Keratinocyte (primary cell): ENCODE data around the gene NGEF. TPM values are rescaled to one million over a fixed set of nuclear protein-coding genes. Genes with fewer than 3 reads are reported as not detected.
A peak's percentile ranks its signal among the peaks of the same experiment; 100 is the strongest.

Experiments used
- DNase-seq: peaks from one replicate; pipeline ENCODE4 v3.0.0-alpha.2; 2011; ENCODE audit warnings: low read depth, missing footprints, low spot score
- FAIRE-seq: peaks from 2 replicates; lab custom pipeline; 2011; peaks lifted over from hg19 to GRCh38; lab: Jason Lieb, UNC
- H2AFZ ChIP-seq: 2 replicates; pipeline ENCODE4 v1.6.0; 2012; ENCODE audit warnings: low read length, control low read depth, inconsistent platforms; ENCODE audit not compliant: control insufficient read depth
- H3K27ac ChIP-seq: 2 replicates; pipeline ENCODE4 v1.5.1; 2011; ENCODE audit warnings: low read length; ENCODE audit not compliant: control insufficient read depth, insufficient read depth
- H3K27me3 ChIP-seq: 3 replicates; pipeline ENCODE4 v1.6.0; 2011; ENCODE audit warnings: low read length; ENCODE audit not compliant: control insufficient read depth, insufficient read depth; ENCODE audit errors: extremely low read depth
- H3K36me3 ChIP-seq, 2 experiments: 2 replicates in 1 of 2; 3 replicates in 1 of 2; pipeline ENCODE4 v1.5.1; 2011; ENCODE audit warnings: low read length in 2 of 2, mild to moderate bottlenecking in 1 of 2; ENCODE audit not compliant: control insufficient read depth in 2 of 2, insufficient read depth in 2 of 2; ENCODE audit errors: extremely low read depth in 1 of 2
- H3K4me1 ChIP-seq: 3 replicates; pipeline ENCODE4 v1.5.1; 2011; ENCODE audit warnings: low read length; ENCODE audit not compliant: control insufficient read depth, insufficient read depth; ENCODE audit errors: extremely low read depth
- H3K4me2 ChIP-seq: 3 replicates; pipeline ENCODE4 v1.6.0; 2011; ENCODE audit warnings: low read depth, low read length; ENCODE audit not compliant: control insufficient read depth, insufficient read depth; ENCODE audit errors: extremely low read depth
- H3K4me3 ChIP-seq, 3 experiments: fragments of 200-600 bp in 1 of 3; sonication (generic) in 1 of 3; 2 replicates in 2 of 3; 3 replicates in 1 of 3; pipeline ENCODE4 v1.5.1; 2011 to 2016; ENCODE audit warnings: low read length in 3 of 3, mild to moderate bottlenecking in 3 of 3, control low read depth in 2 of 3, inconsistent platforms in 1 of 3, low read depth in 1 of 3, mixed read lengths in 1 of 3, mixed run types in 1 of 3, moderate library complexity in 1 of 3; ENCODE audit not compliant: control insufficient read depth in 2 of 3, insufficient read depth in 2 of 3; ENCODE audit errors: extremely low read depth in 1 of 3
- H3K79me2 ChIP-seq: 2 replicates; pipeline ENCODE4 v1.6.0; 2012; ENCODE audit warnings: low read length; ENCODE audit not compliant: control insufficient read depth, insufficient read depth
- H3K9ac ChIP-seq: 3 replicates; pipeline ENCODE4 v1.6.0; 2011; ENCODE audit warnings: low read length; ENCODE audit not compliant: control insufficient read depth, insufficient read depth; ENCODE audit errors: extremely low read depth
- H3K9me1 ChIP-seq: 3 replicates; pipeline ENCODE4 v1.6.0; 2011; ENCODE audit warnings: low read length; ENCODE audit not compliant: control insufficient read depth, insufficient read depth; ENCODE audit errors: extremely low read depth
- H3K9me3 ChIP-seq: 2 replicates; pipeline ENCODE4 v1.5.1; 2012; ENCODE audit warnings: low read depth, low read length; ENCODE audit not compliant: control insufficient read depth
- H4K20me1 ChIP-seq: 3 replicates; pipeline ENCODE4 v1.6.0; 2011; ENCODE audit warnings: low read length; ENCODE audit not compliant: control insufficient read depth, insufficient read depth; ENCODE audit errors: extremely low read depth
- EZH2 ChIP-seq: IDR thresholded peaks from one replicate; pipeline ENCODE4 v1.6.1; 2012; ENCODE audit warnings: inconsistent platforms, mild to moderate bottlenecking, low read length, moderate library complexity
- dilution Hi-C: fragments of 300-500 bp; cut with MboI; formaldehyde crosslinking; loops from one replicate; pipeline ENCODE4 v1.7.0; 2020; ENCODE audit warnings: low sequenced_read_pairs; ENCODE audit not compliant: extremely low pct_ligation_motif_present
- polyA plus RNA-seq, 5 experiments: library from polyadenylated mRNA; depleted of rRNA in 3 of 5; stranded (reverse) in 3 of 5; stranded (forward) in 1 of 5; unstranded in 1 of 5; fragments of >200 nt; gene quantifications; 1 replicate in 1 of 5; 2 replicates in 3 of 5; 3 replicates in 1 of 5; pipeline versions ENCODE4 v1.2.1 to v1.2.3, GENCODE V29; 2011 to 2012; ENCODE audit warnings: missing spikeins in 2 of 5, low read depth in 1 of 5, low replicate concordance in 1 of 5
- TF ChIP-seq, protein P1 (sequence below), 3 experiments: IDR thresholded peaks in 1 of 3; conservative IDR thresholded peaks in 1 of 3; optimal IDR thresholded peaks in 1 of 3; 2 replicates in 2 of 3; 3 replicates in 1 of 3; pipeline versions ENCODE3 to v1.5.1; 2011; ENCODE audit warnings: low read length in 3 of 3, mild to moderate bottlenecking in 3 of 3, moderate library complexity in 2 of 3, control low read depth in 1 of 3, inconsistent platforms in 1 of 3; ENCODE audit not compliant: insufficient read depth in 2 of 3; ENCODE audit errors: extremely low read depth in 1 of 3

The NGEF gene
- polyA plus RNA-seq, 1 donor (not counting 4 experiments of a cell fraction or from before 2014, with no cell fraction given) = 0.17 TPM

DNA sequence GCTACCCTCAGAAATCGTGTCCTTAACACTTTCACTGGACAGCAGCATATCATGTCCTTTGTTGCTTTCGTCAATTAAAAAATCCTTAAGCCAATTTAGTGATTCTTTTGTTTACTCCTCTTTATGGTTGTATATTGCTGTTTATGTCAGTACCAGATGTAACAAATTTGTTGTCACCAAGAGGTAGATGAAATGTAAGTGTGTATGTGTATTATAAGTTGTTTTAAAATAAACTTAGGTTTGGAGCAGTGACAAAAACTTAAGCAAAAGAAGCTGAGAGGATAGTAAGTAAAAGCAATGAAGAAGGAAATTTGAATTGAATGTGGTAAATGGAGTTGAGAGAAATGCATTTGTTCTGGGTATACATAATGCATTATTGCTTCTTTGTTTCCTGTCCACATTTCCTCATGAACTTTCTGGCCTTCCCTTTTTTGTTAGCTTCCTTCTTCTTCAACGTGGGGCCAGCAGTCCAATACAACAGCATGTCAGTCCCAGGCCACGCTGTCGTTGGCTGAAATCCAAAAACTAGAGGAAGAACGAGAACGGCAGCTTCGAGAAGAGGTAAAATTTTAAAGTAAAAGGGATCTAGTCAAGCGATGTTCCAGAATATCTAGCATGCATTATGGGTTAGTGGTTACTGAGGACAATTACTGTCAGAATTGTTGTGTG, 173.5 kb downstream of the NGEF start:
- no peak overlapping the region for H3K9ac ChIP-seq
- H3K27me3 ChIP-seq = no peaks in the 10 kb centered on the region
- DNase-seq (no peak), FAIRE-seq (no peak)
- no peaks in the 10 kb centered on the region for H3K9me1 ChIP-seq
- no peak overlapping the region for H3K4me2 ChIP-seq
- TF ChIP-seq, protein P1, sequence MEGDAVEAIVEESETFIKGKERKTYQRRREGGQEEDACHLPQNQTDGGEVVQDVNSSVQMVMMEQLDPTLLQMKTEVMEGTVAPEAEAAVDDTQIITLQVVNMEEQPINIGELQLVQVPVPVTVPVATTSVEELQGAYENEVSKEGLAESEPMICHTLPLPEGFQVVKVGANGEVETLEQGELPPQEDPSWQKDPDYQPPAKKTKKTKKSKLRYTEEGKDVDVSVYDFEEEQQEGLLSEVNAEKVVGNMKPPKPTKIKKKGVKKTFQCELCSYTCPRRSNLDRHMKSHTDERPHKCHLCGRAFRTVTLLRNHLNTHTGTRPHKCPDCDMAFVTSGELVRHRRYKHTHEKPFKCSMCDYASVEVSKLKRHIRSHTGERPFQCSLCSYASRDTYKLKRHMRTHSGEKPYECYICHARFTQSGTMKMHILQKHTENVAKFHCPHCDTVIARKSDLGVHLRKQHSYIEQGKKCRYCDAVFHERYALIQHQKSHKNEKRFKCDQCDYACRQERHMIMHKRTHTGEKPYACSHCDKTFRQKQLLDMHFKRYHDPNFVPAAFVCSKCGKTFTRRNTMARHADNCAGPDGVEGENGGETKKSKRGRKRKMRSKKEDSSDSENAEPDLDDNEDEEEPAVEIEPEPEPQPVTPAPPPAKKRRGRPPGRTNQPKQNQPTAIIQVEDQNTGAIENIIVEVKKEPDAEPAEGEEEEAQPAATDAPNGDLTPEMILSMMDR (optimal IDR thresholded peaks at IDR 0.05 in 1 of 3, IDR thresholded peaks at IDR 0.05 in 1 of 3, conservative IDR thresholded peaks at IDR 0.05 in 1 of 3; ENCODE audit: extremely low read depth in 1 of 3, insufficient read depth in 2 of 3, low read length in 3 of 3) = no peak
- no peak for TF ChIP-seq EZH2
- peaks cover 3% of the 10 kb centered on the region for H4K20me1 ChIP-seq
- no peaks in the 10 kb centered on the region for H3K79me2 ChIP-seq
- H3K4me1 ChIP-seq = peaks cover 20% of the 10 kb centered on the region
- H3K27ac ChIP-seq = no peak overlapping the region
- H2AFZ ChIP-seq = no peak overlapping the region
- dilution Hi-C loops = no loop called here
- peaks cover 18 to 27% of the 10 kb centered on the region in 2 experiments for H3K36me3 ChIP-seq
- H3K4me3 ChIP-seq = no peak overlapping the region
- H3K9me3 ChIP-seq = no peaks in the 10 kb centered on the region

DNA sequence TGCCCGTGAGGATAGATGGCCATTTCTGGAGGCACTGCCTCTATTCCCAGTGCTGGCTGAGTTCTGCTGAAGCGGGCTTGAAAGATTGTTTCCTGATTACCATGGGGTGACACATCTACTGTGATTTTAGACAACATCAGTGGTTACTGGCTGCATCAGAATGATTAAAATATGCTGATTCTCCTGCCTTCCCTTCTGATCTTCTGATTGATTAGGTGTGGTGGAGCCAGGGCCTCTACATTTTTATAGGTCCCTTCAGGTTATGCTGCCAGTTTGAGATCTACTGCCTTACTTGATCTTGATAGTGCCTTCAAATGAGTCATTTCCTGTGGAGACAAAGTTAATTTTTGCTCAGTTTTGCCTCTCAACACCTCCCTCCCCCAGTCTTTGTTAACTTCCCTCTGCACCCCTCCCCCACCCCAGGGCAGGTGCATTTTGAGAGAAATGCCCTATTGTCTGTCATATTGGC, 174.6 kb downstream of the NGEF start:
- Histone ChIP-seq H3K4me3 (no peak overlapping the region), H2AFZ (no peak overlapping the region), H3K27ac (peak overlapping the region; percentile 34), H3K79me2 (no peaks in the 10 kb centered on the region), H3K36me3 (peaks cover 14 to 20% of the 10 kb centered on the region in 2 experiments), H4K20me1 (peaks cover 3% of the 10 kb centered on the region), H3K4me2 (peak overlapping the region; percentile 54), H3K27me3 (no peaks in the 10 kb centered on the region), H3K9me3 (no peaks in the 10 kb centered on the region), H3K9ac (no peak overlapping the region), H3K9me1 (no peaks in the 10 kb centered on the region), H3K4me1 (peaks cover 20% of the 10 kb centered on the region)
- dilution Hi-C loops = no loop called here
- TF ChIP-seq, protein P1 (optimal IDR thresholded peaks at IDR 0.05 in 1 of 3, IDR thresholded peaks at IDR 0.05 in 1 of 3, conservative IDR thresholded peaks at IDR 0.05 in 1 of 3; ENCODE audit: extremely low read depth in 1 of 3, insufficient read depth in 2 of 3, low read length in 3 of 3) = no peak
- TF ChIP-seq EZH2 = no peak
- FAIRE-seq = peak; percentile 69
- DNase-seq = peak; percentile 5
